Measurements from ENCODE around the gene ADTRP. TPM values are rescaled to one million over a fixed set of nuclear protein-coding genes. Genes with fewer than 3 reads are reported as not detected.

ADTRP gene
- total and polyA plus RNA-seq, 7 experiments from 2014 or later = 3.1 to 109 (median 44.3) TPM

- Mint-ChIP-seq H3K36me3 (peaks cover 0 to 2% (median 0%) of the 10 kb centered on the region in 5 donors), H3K9me3 (peaks cover 0 to 2% (median 0%) of the 10 kb centered on the region in 11 donors), H3K4me1 (peaks cover 2 to 26% (median 12%) of the 10 kb centered on the region in 7 donors), H3K27ac (peak overlapping the region in 1 of 9 donors; percentile 12), H3K4me3 (no peak overlapping the region), H3K27me3 (peaks cover 0 to 4% (median 0%) of the 10 kb centered on the region in 5 donors)
- Histone ChIP-seq H3K27ac (ENCODE audit: low read depth, low read length) (no peak overlapping the region), H3K27me3 (ENCODE audit: control insufficient read depth in 2 of 2, insufficient read depth in 2 of 2, low read length in 2 of 2) (no peaks in the 10 kb centered on the region), H3K4me3 (ENCODE audit: low read length) (no peak overlapping the region), H3K36me3 (ENCODE audit: control insufficient read depth in 2 of 3, insufficient read depth in 3 of 3, low read length in 3 of 3) (no peaks in the 10 kb centered on the region), H3K4me1 (ENCODE audit: control insufficient read depth in 2 of 2, insufficient read depth in 2 of 2, low read length in 2 of 2) (no peaks in the 10 kb centered on the region), H3K9me3 (ENCODE audit: control insufficient read depth in 2 of 3, low read length in 3 of 3) (no peaks in the 10 kb centered on the region)
- intact Hi-C loops (cut with micrococcal nuclease) = no loop called here
- CTCF ChIA-PET = no interaction called here
- no peak for DNase-seq
- POLR2A ChIA-PET = no interaction called here
- no peak for ATAC-seq
Observed at GRCh38 chr6:11767978-11768756, 10.4 kb downstream of the ADTRP start.

GRCh38 chr6:11767458-11767857, 11.1 kb downstream of the ADTRP start:
- Mint-ChIP-seq H3K27me3 (no peaks in the 10 kb centered on the region), H3K4me3 (no peak overlapping the region), H3K4me1 (peaks cover 2 to 26% (median 10%) of the 10 kb centered on the region in 7 donors), H3K9me3 (peaks cover 0 to 2% (median 0%) of the 10 kb centered on the region in 11 donors), H3K27ac (peak overlapping the region in 1 of 9 donors; percentile 12), H3K36me3 (peaks cover 0 to 2% (median 0%) of the 10 kb centered on the region in 5 donors)
- Histone ChIP-seq H3K4me3 (ENCODE audit: low read length) (no peak overlapping the region), H3K27me3 (ENCODE audit: control insufficient read depth in 2 of 2, insufficient read depth in 2 of 2, low read length in 2 of 2) (no peaks in the 10 kb centered on the region), H3K27ac (ENCODE audit: low read depth, low read length) (no peak overlapping the region), H3K36me3 (ENCODE audit: control insufficient read depth in 2 of 3, insufficient read depth in 3 of 3, low read length in 3 of 3) (no peaks in the 10 kb centered on the region), H3K4me1 (ENCODE audit: control insufficient read depth in 2 of 2, insufficient read depth in 2 of 2, low read length in 2 of 2) (no peaks in the 10 kb centered on the region), H3K9me3 (ENCODE audit: control insufficient read depth in 2 of 3, low read length in 3 of 3) (no peaks in the 10 kb centered on the region)
- POLR2A ChIA-PET = no interaction called here
- ATAC-seq (no peak), DNase-seq (no peak)
- CTCF ChIA-PET = interaction anchor here (1.0 kb wide), 1 partner anchor 13 kb away, joined by 3 read pairs; no protein-coding TSS in a partner anchor
- intact Hi-C loops (cut with micrococcal nuclease) = no loop called here

- Mint-ChIP-seq H3K9me3 (peaks cover 0 to 2% (median 0%) of the 10 kb centered on the region in 11 donors), H3K36me3 (peaks cover 0 to 2% (median 0%) of the 10 kb centered on the region in 5 donors), H3K27ac (no peak overlapping the region), H3K27me3 (no peaks in the 10 kb centered on the region), H3K4me3 (no peak overlapping the region), H3K4me1 (peaks cover 2 to 26% (median 10%) of the 10 kb centered on the region in 7 donors)
- ChIA-PET POLR2A (interaction anchor here (0.6 kb wide), 1 partner anchor 39 kb away, joined by 3 read pairs; no protein-coding TSS in a partner anchor), CTCF (interaction anchor here (1.0 kb wide), 1 partner anchor 14 kb away, joined by 3 read pairs; no protein-coding TSS in a partner anchor)
- DNase-seq (no peak), ATAC-seq (no peak)
- Histone ChIP-seq H3K4me1 (ENCODE audit: control insufficient read depth in 2 of 2, insufficient read depth in 2 of 2, low read length in 2 of 2) (no peaks in the 10 kb centered on the region), H3K27me3 (ENCODE audit: control insufficient read depth in 2 of 2, insufficient read depth in 2 of 2, low read length in 2 of 2) (no peaks in the 10 kb centered on the region), H3K27ac (ENCODE audit: low read depth, low read length) (no peak overlapping the region), H3K36me3 (ENCODE audit: control insufficient read depth in 2 of 3, insufficient read depth in 3 of 3, low read length in 3 of 3) (no peaks in the 10 kb centered on the region), H3K9me3 (ENCODE audit: control insufficient read depth in 2 of 3, low read length in 3 of 3) (no peaks in the 10 kb centered on the region), H3K4me3 (ENCODE audit: low read length) (no peak overlapping the region)
- intact Hi-C loops (cut with micrococcal nuclease) = no loop called here
Observed at GRCh38 chr6:11766589-11767450, 11.8 kb downstream of the ADTRP start.

- Mint-ChIP-seq H3K36me3 (peaks cover 0 to 2% (median 0%) of the 10 kb centered on the region in 5 donors), H3K27ac (no peak overlapping the region), H3K4me1 (peaks cover 2 to 26% (median 10%) of the 10 kb centered on the region in 7 donors), H3K4me3 (no peak overlapping the region), H3K27me3 (no peaks in the 10 kb centered on the region), H3K9me3 (peaks cover 0 to 2% (median 0%) of the 10 kb centered on the region in 11 donors)
- no peak for ATAC-seq
- H3K4me3 ChIP-seq (ENCODE audit: low read length) = no peak overlapping the region
- H3K9me3 ChIP-seq (ENCODE audit: control insufficient read depth in 2 of 3, low read length in 3 of 3) = no peaks in the 10 kb centered on the region
- H3K27me3 ChIP-seq (ENCODE audit: control insufficient read depth in 2 of 2, insufficient read depth in 2 of 2, low read length in 2 of 2) = no peaks in the 10 kb centered on the region
- H3K27ac ChIP-seq (ENCODE audit: low read depth, low read length) = no peak overlapping the region
- no peaks in the 10 kb centered on the region for H3K4me1 ChIP-seq (ENCODE audit: control insufficient read depth in 2 of 2, insufficient read depth in 2 of 2, low read length in 2 of 2)
- ChIA-PET CTCF (no interaction called here), POLR2A (interaction anchor here (0.6 kb wide), 1 partner anchor 38 kb away, joined by 3 read pairs; no protein-coding TSS in a partner anchor)
- intact Hi-C loops (cut with micrococcal nuclease) = no loop called here
- no peaks in the 10 kb centered on the region for H3K36me3 ChIP-seq (ENCODE audit: control insufficient read depth in 2 of 3, insufficient read depth in 3 of 3, low read length in 3 of 3)
- no peak for DNase-seq
Observed at GRCh38 chr6:11766043-11766442, 12.6 kb downstream of the ADTRP start.

GRCh38 chr6:11764250-11764604, 14.4 kb downstream of the ADTRP start:
- no peak for DNase-seq
- intact Hi-C loops (cut with micrococcal nuclease) = no loop called here
- Mint-ChIP-seq H3K27ac (peak overlapping the region in 1 of 9 donors; percentile 10), H3K4me1 (peaks cover 2 to 33% (median 6%) of the 10 kb centered on the region in 7 donors), H3K9me3 (peaks cover 0 to 2% (median 0%) of the 10 kb centered on the region in 11 donors), H3K36me3 (peaks cover 0 to 2% (median 0%) of the 10 kb centered on the region in 5 donors), H3K4me3 (no peak overlapping the region), H3K27me3 (no peaks in the 10 kb centered on the region)
- Histone ChIP-seq H3K4me1 (ENCODE audit: control insufficient read depth in 2 of 2, insufficient read depth in 2 of 2, low read length in 2 of 2) (no peaks in the 10 kb centered on the region), H3K27me3 (ENCODE audit: control insufficient read depth in 2 of 2, insufficient read depth in 2 of 2, low read length in 2 of 2) (no peaks in the 10 kb centered on the region), H3K36me3 (ENCODE audit: control insufficient read depth in 2 of 3, insufficient read depth in 3 of 3, low read length in 3 of 3) (no peaks in the 10 kb centered on the region), H3K9me3 (ENCODE audit: control insufficient read depth in 2 of 3, low read length in 3 of 3) (no peaks in the 10 kb centered on the region), H3K27ac (ENCODE audit: low read depth, low read length) (no peak overlapping the region), H3K4me3 (ENCODE audit: low read length) (no peak overlapping the region)
- ChIA-PET CTCF (interaction anchor here (0.6 kb wide), 1 partner anchor 79 kb away, joined by 3 read pairs; no protein-coding TSS in a partner anchor), POLR2A (interaction anchor here (0.6 kb wide), 1 partner anchor 26 kb away, joined by 4 read pairs; no protein-coding TSS in a partner anchor)
- ATAC-seq = no peak

GRCh38 chr6:11763460-11764249, 14.9 kb downstream of the ADTRP start:
- ChIA-PET POLR2A (interaction anchor here (0.6 kb wide), 1 partner anchor 25 kb away, joined by 4 read pairs; no protein-coding TSS in a partner anchor), CTCF (interaction anchor here (0.6 to 0.9 kb wide), 2 partner anchors 23 to 80 kb away, joined by 3 read pairs; no protein-coding TSS in a partner anchor)
- no peaks in the 10 kb centered on the region for H3K36me3 ChIP-seq (ENCODE audit: control insufficient read depth in 2 of 3, insufficient read depth in 3 of 3, low read length in 3 of 3)
- Mint-ChIP-seq H3K4me3 (no peak overlapping the region), H3K36me3 (peaks cover 0 to 2% (median 0%) of the 10 kb centered on the region in 5 donors), H3K27me3 (no peaks in the 10 kb centered on the region), H3K27ac (peak overlapping the region in 1 of 9 donors; percentile 10), H3K4me1 (peaks cover 2 to 28% (median 5%) of the 10 kb centered on the region in 7 donors), H3K9me3 (peaks cover 0 to 2% (median 0%) of the 10 kb centered on the region in 11 donors)
- no peak overlapping the region for H3K27ac ChIP-seq (ENCODE audit: low read depth, low read length)
- no peak for ATAC-seq
- intact Hi-C loops (cut with micrococcal nuclease) = no loop called here
- no peaks in the 10 kb centered on the region for H3K9me3 ChIP-seq (ENCODE audit: control insufficient read depth in 2 of 3, low read length in 3 of 3)
- H3K4me3 ChIP-seq (ENCODE audit: low read length) = no peak overlapping the region
- no peaks in the 10 kb centered on the region for H3K4me1 ChIP-seq (ENCODE audit: control insufficient read depth in 2 of 2, insufficient read depth in 2 of 2, low read length in 2 of 2)
- DNase-seq = no peak
- H3K27me3 ChIP-seq (ENCODE audit: control insufficient read depth in 2 of 2, insufficient read depth in 2 of 2, low read length in 2 of 2) = no peaks in the 10 kb centered on the region

All from naive thymus-derived CD4-positive, alpha-beta T cell (primary cell).